ENCODE measurements around the gene TLR8. TPM values are rescaled to one million over a fixed set of nuclear protein-coding genes. Genes with fewer than 3 reads are reported as not detected.

Gene TLR8
- under 1 TPM; 0.27 to 0.78 (median 0.43) TPM for polyA plus RNA-seq (ENCODE audit: insufficient read length in 10 of 10)
- long read RNA-seq, donor 1: 0 reads
- long read RNA-seq, donor 2: 0 reads
- long read RNA-seq, donor 3: 0 reads
- long read RNA-seq, donor 4: 0 reads
- long read RNA-seq, donor 5: 0 reads
- long read RNA-seq, donor 6: 0 reads
- long read RNA-seq, donor 7: 0 reads
- long read RNA-seq, donor 8: 0 reads
- long read RNA-seq, donor 9: 0 reads

DNA sequence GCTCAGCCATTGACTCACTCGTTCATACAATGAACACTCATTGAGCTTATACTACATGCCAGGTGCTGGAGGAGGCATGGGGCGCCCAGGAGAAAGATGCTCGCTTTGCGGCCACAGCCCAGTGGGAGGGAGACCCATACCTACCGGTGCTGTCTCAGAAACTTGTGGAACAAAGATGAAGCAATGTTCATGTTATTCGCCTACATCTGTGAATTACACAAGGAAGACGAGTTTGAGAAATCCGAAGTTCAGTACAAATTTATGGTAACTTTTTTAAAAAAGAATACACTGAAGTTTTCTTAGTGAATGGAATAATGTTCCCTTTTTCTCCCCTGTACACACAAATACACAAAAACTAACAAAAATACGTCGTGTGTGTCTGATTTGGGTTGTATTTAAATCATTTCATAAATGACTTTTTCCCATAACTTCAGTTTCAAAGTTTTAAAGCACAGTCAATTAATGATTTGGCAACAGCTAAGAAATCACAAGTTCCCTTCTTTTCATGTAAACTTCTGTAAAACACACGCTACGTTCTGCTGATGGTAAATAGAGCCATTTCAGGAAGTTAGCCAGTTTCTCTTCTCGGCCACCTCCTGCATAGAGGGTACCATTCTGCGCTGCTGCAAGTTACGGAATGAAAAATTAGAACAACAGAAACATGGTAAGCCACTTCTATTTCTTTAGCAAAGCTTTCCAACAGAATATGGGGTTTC is at the start of gene TLR8:
Gene TLR8 (plus strand): TSS at position 575 of the 716 bp plus-strand sequence. CDS start 87 bp downstream, at position 662.
- no peak for DNase-seq

DNA sequence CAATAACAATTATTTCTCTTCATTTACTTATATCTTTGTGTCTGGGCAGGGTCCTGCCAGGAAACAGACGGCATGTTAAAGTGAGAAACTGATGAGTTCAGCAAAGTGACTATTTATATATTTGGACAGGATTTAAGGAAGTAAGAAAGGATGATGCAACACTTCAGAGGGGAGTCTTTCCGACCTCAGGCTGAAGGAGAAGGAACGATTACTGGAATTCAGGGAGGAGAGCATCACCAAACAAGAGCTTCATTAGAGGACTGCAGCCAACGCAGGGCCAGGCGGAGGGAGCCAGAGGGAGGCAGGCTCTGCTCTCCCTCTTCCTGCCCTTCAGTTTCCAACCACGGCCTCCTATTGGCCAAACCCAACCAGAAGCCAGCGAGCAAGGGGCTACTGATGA is 41.1 kb upstream of the TLR8 start:
- DNase-seq: peak in 1 of 3 donors; percentile 10

DNA sequence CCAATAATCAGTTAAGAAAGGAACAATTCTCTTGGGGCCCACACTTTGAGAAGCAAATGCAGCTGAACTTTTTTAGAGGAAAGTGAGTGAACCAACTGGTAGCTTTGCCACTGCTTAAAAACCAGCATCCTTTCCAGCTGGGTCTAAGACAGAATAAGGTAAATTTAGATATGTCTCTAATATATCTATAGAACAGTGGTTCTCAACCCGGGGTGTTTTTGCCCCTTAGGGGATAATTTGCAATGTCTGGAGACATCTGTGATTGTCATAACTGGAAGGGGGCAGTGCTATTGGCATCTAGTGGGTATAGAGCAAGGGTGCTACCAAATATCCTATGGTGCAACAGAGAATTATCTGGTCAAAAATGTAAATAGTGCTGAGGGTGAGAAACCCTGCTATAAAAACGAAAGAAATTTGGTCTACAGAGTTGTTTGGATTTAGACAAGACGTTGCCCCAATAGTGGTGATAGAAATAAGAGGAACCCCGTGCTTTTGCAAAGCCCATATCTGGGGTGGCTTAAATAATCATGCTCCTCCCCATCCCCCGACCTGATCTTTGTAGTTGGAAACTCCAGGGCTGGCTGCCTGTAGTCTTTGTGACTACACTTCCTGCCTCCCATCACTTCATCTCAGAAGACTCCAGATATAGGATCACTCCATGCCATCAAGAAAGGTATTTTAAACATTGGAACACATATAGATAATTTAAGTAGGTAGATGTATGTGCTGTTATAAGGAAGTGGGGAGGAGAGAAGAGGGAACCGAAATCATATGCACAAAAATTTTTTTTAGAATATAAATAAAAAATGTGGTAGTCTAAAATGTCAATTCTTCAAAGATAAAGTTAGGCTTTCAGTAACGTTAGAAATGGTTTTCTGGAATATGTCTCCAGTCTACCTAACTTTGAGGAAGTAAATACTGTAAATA is 39.7 kb upstream of the TLR8 start, which contains the start of gene TLR7:
Gene TLR7 (plus strand): TSS at position 622 of the 927 bp plus-strand sequence. CDS start 507 bp downstream, outside the sequence.
- DNase-seq: no peak

- no peak for DNase-seq
These were observed 38.7 kb upstream of the TLR8 start for GRCh38 chrX:12867685-12868084.

DNA sequence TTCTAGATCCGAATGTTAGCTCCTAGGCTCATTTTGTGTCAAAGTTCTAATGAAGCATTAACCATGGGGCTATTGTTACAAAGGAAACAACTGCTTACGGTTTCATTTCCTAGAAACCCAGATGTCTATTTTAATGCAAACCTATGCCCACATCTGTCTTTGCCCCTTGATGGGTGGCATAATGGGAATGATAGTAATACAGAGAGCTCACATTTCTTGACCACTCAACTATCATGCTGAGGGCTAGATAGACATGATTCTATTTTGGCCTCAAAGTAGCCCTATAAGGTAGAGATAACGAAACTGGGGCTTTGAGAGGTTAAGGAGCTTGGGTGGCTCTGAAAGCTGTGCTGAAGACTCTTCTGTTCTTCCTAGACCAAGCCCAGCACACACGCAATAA is 37.7 kb upstream of the TLR8 start:
- DNase-seq: no peak

GRCh38 chrX:12871257-12871656 is 35.2 kb upstream of the TLR8 start:
- peak in 1 of 3 donors; percentile 20 for DNase-seq

DNA sequence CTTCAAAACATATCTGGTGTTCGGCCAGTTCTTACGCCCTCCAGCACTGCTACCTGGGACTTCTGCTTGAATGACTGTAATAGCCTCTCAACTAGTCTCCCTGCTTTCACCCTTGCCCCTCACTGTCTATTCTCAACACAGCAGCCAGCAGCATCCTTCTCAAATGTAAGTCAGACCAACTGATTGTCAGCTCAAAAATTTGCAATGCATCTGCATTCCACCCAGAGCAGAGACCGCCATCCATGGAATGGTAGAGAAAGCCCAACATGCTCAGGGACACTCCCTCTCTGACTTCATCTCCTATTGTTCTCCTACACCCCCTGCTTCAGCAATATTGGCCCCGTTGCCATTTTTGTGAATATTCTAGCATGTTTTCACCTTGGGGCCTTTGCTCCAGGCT is 33.7 kb upstream of the TLR8 start:
- no peak for DNase-seq

- DNase-seq: no peak
These were observed 31.8 kb upstream of the TLR8 start for GRCh38 chrX:12874581-12874980.

- no peak for DNase-seq
These were observed 29.0 kb upstream of the TLR8 start for GRCh38 chrX:12877386-12877785.

DNA sequence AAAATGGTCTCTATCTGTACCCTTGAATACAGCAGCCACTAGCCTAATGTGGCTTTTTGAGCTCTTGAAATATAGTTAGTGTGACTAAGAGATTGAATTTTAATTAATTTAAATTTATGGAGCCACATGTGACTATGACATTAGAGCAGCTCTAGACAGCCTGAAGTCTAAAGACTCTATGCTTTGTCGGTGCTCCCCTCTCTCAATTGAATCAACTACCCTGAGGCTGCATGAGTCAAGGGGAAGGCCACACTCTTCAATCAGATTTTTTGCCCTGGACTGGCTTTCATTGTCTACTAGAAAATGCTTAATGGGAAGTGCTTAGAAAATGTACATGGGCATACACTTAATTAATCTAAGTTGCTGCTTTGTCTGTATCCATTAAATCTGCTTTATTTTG is 27.9 kb upstream of the TLR8 start:
- DNase-seq: no peak

GRCh38 chrX:12881914-12882313 is 24.5 kb upstream of the TLR8 start:
- DNase-seq: no peak

- DNase-seq: no peak
These were observed 20.9 kb upstream of the TLR8 start for GRCh38 chrX:12885508-12885907.

DNA sequence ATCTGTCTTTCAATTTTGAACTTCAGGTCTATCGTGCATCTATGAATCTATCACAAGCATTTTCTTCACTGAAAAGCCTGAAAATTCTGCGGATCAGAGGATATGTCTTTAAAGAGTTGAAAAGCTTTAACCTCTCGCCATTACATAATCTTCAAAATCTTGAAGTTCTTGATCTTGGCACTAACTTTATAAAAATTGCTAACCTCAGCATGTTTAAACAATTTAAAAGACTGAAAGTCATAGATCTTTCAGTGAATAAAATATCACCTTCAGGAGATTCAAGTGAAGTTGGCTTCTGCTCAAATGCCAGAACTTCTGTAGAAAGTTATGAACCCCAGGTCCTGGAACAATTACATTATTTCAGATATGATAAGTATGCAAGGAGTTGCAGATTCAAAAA is 19.9 kb upstream of the TLR8 start:
- DNase-seq: no peak

DNA sequence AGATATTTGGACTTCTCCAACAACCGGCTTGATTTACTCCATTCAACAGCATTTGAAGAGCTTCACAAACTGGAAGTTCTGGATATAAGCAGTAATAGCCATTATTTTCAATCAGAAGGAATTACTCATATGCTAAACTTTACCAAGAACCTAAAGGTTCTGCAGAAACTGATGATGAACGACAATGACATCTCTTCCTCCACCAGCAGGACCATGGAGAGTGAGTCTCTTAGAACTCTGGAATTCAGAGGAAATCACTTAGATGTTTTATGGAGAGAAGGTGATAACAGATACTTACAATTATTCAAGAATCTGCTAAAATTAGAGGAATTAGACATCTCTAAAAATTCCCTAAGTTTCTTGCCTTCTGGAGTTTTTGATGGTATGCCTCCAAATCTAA is 19.3 kb upstream of the TLR8 start:
- no peak for DNase-seq

- DNase-seq: no peak
These were observed 18.7 kb upstream of the TLR8 start for GRCh38 chrX:12887767-12888166.

DNA sequence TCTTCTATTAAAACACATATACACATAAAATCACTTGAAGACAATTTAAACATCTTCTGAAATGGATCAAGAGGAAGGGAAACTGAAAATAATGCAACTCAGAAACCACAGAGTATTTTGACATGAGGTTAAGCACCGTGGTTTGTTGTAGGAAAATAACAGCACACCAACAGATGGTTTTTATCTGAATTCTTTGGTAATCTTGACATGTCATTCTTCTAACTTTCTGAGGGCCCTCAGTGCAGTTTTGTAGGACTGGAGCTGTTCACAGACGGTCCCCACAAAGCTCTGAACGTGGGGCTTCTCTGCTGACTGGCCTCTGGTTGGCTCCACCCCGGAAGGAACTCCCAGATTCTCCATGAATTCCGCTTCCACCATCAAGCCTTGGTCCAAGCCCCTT is 16.0 kb upstream of the TLR8 start:
- DNase-seq: no peak

GRCh38 chrX:12891171-12891570 is 15.2 kb upstream of the TLR8 start:
- no peak for DNase-seq

DNA sequence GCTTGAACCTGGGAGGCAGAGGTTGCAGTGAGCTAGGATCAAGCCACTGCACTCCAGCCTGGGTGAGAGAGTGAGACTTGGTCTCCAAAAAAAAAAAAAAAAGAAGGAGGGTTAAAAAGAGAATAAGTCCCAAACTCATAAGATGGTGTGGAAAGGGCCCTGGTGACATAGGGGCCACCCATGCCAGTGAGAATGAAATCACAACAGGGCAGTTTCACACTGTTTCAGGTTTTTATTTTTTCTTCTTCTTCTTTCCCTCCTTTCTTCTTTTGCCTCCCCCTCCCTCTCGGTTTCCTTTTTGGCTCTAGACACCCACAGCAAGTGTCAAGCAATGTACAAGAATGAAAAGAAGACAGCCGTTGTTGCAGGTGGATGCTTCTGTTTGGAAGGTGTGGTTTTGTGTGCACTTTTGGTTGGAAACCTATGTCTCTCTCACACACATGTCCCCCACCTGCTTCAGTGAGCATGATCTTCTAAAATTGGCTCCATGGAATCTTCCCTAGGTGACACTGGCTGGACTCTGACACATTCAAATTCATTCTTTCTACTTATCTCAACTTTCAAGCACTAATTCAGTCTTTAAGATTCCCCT is 14.4 kb upstream of the TLR8 start:
- DNase-seq: no peak

- DNase-seq: no peak
These were observed 13.7 kb upstream of the TLR8 start for GRCh38 chrX:12892716-12893115.

- peak in 2 of 3 donors; percentile 18 to 28 for DNase-seq
These were observed 12.1 kb upstream of the TLR8 start for GRCh38 chrX:12894074-12895030.

DNA sequence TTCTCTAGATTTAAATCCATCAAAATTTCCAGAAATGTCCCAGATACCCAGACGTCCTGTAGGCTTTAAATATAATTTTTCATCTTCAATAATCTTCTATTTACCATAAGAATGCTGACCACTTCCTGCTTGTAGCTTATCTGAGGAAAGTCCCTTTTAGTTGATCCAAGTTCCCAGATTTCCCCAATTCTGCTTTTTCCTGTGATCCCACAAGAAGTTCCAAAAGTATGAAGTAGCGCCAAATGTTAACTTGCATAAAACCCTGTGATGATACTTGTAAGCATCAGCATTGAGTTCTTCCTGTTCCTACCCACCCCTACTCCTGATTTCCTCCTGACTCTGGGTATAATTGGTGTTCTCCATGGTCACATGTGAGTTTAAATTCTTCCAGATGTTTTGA is 10.6 kb upstream of the TLR8 start:
- no peak for DNase-seq
